IMR-90 (cell line): ENCODE data around the gene NFX1. TPM values are rescaled to one million over a fixed set of nuclear protein-coding genes. Genes with fewer than 3 reads are reported as not detected.
"Not testable (repeated sequence)": the region's sequence is repeated elsewhere in the genome, so short reads cannot be mapped to it uniquely, and the experiment has no call there.

ENCODE experiments used
- ATAC-seq: fragments of 200-7000 bp; cut with Tn5 transposase; 2 replicates; pipeline ENCODE4 v1.9.1; 2020; ENCODE audit warnings: low read depth, mild to moderate bottlenecking, moderate library complexity
- BruUV-seq: library from RNA; stranded (reverse); fragments of 400-500 nt; replicated peaks from 2 replicates; lab custom pipeline; 2021; lab: Mats Ljungman, UMichigan
- CTCF ChIA-PET: fragments of 300-600 bp; formaldehyde crosslinking; extraction: SDS; loops from one replicate; lab custom pipeline; 2021; ENCODE audit warnings: antibody characterized with exemption; lab: Yijun Ruan, JAX
- POLR2A ChIA-PET: fragments of 300-600 bp; sonication (Branson Sonifier 250); formaldehyde crosslinking; loops from one replicate; lab custom pipeline; 2022; ENCODE audit warnings: antibody characterized with exemption; ENCODE audit not compliant: unreplicated experiment; lab: Charles Lee
- DNase-seq: peaks from one replicate; pipeline ENCODE4 v3.0.0; 2013
- H2AFZ ChIP-seq: replicated peaks from 2 replicates; pipeline ENCODE3; 2013; ENCODE audit warnings: low read length, mild to moderate bottlenecking; ENCODE audit not compliant: poor library complexity
- H2AK5ac ChIP-seq: 2 replicates; pipeline ENCODE4 v1.6.1; 2013; ENCODE audit warnings: low read depth, low read length, inconsistent platforms
- H2AK9ac ChIP-seq: replicated peaks from 2 replicates; pipeline ENCODE3; 2013; ENCODE audit warnings: mild to moderate bottlenecking, low read depth, low read length, moderate library complexity; ENCODE audit not compliant: poor library complexity
- H2BK120ac ChIP-seq: 2 replicates; pipeline ENCODE4 v1.6.1; 2013; ENCODE audit warnings: low read depth, low read length, inconsistent platforms
- H2BK15ac ChIP-seq: 3 replicates; pipeline ENCODE4 v1.6.1; 2013; ENCODE audit warnings: low read depth, low read length, inconsistent platforms
- H2BK20ac ChIP-seq: 2 replicates; pipeline ENCODE4 v1.6.1; 2013; ENCODE audit warnings: low read depth, mild to moderate bottlenecking, inconsistent platforms, low read length, moderate library complexity
- H2BK5ac ChIP-seq: 2 replicates; pipeline ENCODE4 v1.6.1; 2013; ENCODE audit warnings: mild to moderate bottlenecking, low read depth, low read length, inconsistent platforms; ENCODE audit not compliant: poor library complexity, severe bottlenecking
- H3K14ac ChIP-seq: replicated peaks from 2 replicates; pipeline ENCODE4 v1.6.1; 2013; ENCODE audit warnings: low read depth, low read length, inconsistent platforms
- H3K18ac ChIP-seq: 2 replicates; pipeline ENCODE4 v1.6.1; 2013; ENCODE audit warnings: low read depth, low read length, control low read depth
- H3K23ac ChIP-seq: 2 replicates; pipeline ENCODE4 v1.6.1; 2013; ENCODE audit warnings: low read depth, low read length, inconsistent platforms
- H3K27ac ChIP-seq: 2 replicates; pipeline ENCODE4 v1.5.1; 2013; ENCODE audit warnings: mild to moderate bottlenecking, control low read depth, low read length; ENCODE audit not compliant: insufficient read depth
- H3K27me3 ChIP-seq: 2 replicates; pipeline ENCODE4 v1.6.1; 2013; ENCODE audit warnings: low read length; ENCODE audit not compliant: control insufficient read depth, insufficient read depth
- H3K36me3 ChIP-seq: 2 replicates; pipeline ENCODE4 v1.6.1; 2013; ENCODE audit warnings: low read length, mixed read lengths; ENCODE audit not compliant: control insufficient read depth, insufficient read depth
- H3K4ac ChIP-seq: 2 replicates; pipeline ENCODE4 v1.6.1; 2013; ENCODE audit warnings: low read depth, low read length, inconsistent platforms
- H3K4me1 ChIP-seq: 2 replicates; pipeline ENCODE4 v1.6.1; 2013; ENCODE audit warnings: low read length, mixed read lengths; ENCODE audit not compliant: control insufficient read depth, insufficient read depth
- H3K4me2 ChIP-seq: 2 replicates; pipeline ENCODE4 v1.6.1; 2013; ENCODE audit warnings: low read depth, mild to moderate bottlenecking, control low read depth, low read length, moderate library complexity
- H3K4me3 ChIP-seq: 2 replicates; pipeline ENCODE4 v1.5.1; 2013; ENCODE audit warnings: low read depth, mild to moderate bottlenecking, control low read depth, low read length, moderate library complexity; ENCODE audit not compliant: insufficient read depth
- H3K56ac ChIP-seq: 2 replicates; pipeline ENCODE4 v1.6.1; 2013; ENCODE audit warnings: low read length, inconsistent platforms; ENCODE audit not compliant: insufficient read depth; ENCODE audit errors: extremely low read depth
- H3K79me1 ChIP-seq, 2 experiments: 2 replicates each; pipeline ENCODE4 v1.6.1; 2013; ENCODE audit warnings: low read length in 2 of 2, inconsistent platforms in 1 of 2, low read depth in 1 of 2
- H3K9ac ChIP-seq: 2 replicates; pipeline ENCODE4 v1.6.1; 2013; ENCODE audit warnings: low read depth, low read length, control low read depth
- H3K9me1 ChIP-seq: 2 replicates; pipeline ENCODE4 v1.6.1; 2013; ENCODE audit warnings: low read length, inconsistent platforms; ENCODE audit not compliant: insufficient read depth
- H3K9me3 ChIP-seq: 2 replicates; pipeline ENCODE4 v1.6.1; 2013; ENCODE audit warnings: low read length; ENCODE audit not compliant: control insufficient read depth, insufficient read depth
- H4K20me1 ChIP-seq: 2 replicates; pipeline ENCODE4 v1.6.1; 2013; ENCODE audit warnings: low read length, inconsistent platforms; ENCODE audit not compliant: insufficient read depth
- H4K5ac ChIP-seq: 2 replicates; pipeline ENCODE4 v1.6.1; 2013; ENCODE audit warnings: mild to moderate bottlenecking, low read depth, low read length, control low read depth
- H4K8ac ChIP-seq, 2 experiments: 2 replicates each; pipeline ENCODE4 v1.6.1; 2013; ENCODE audit warnings: low read depth in 2 of 2, low read length in 2 of 2, control low read depth in 1 of 2, inconsistent platforms in 1 of 2
- H4K91ac ChIP-seq: 2 replicates; pipeline ENCODE4 v1.6.1; 2013; ENCODE audit warnings: low read depth, low read length, inconsistent platforms; ENCODE audit not compliant: insufficient read depth
- BHLHE40 ChIP-seq: fragments of 150-350 bp; IDR thresholded peaks from 2 replicates; pipeline ENCODE4 v1.6.1; 2016; ENCODE audit warnings: mild to moderate bottlenecking, low read depth, low read length
- MAZ ChIP-seq: IDR thresholded peaks from 2 replicates; pipeline ENCODE4 v1.6.1; 2012; ENCODE audit warnings: low read depth, mild to moderate bottlenecking, low read length, improper control_type of control experiment, moderate library complexity, borderline replicate concordance
- SMC3 ChIP-seq: fragments of 150-350 bp; IDR thresholded peaks from 2 replicates; pipeline ENCODE4 v1.6.1; 2016; ENCODE audit warnings: low read depth, mild to moderate bottlenecking, antibody characterized with exemption, low read length, moderate library complexity
- WGBS, 2 experiments: methylation state at CpG; one replicate each; pipeline versions ENCODE4 v1.1.5 to v1.1.7; 2013; ENCODE audit warnings: missing lambda C conversion rate in 2 of 2; ENCODE audit not compliant: insufficient read length in 1 of 2; ENCODE audit errors: extremely low coverage in 2 of 2; 5-methylcytosine and 5-hydroxymethylcytosine counted together
- dilution Hi-C: fragments of 300-500 bp; cut with HindIII; formaldehyde crosslinking; loops from one replicate; pipeline ENCODE4 v1.14.3; 2018; ENCODE audit warnings: low sequenced_read_pairs; ENCODE audit not compliant: unreplicated experiment
- in situ Hi-C: fragments of 300-500 bp; cut with MboI; formaldehyde crosslinking; loops from 3 replicates; pipeline ENCODE4 v1.14.3; 2019; ENCODE audit warnings: low sequenced_read_pairs, inconsistent platforms, mixed read lengths
- intact Hi-C: fragments of 100-400 bp; cut with micrococcal nuclease; formaldehyde crosslinking; loops from 2 replicates; pipeline ENCODE4 v1.10.0; 2022
- polyA plus RNA-seq, 3 experiments: library from polyadenylated mRNA; depleted of rRNA; stranded (reverse); fragments of >200 nt; gene quantifications; 2 replicates each; pipeline ENCODE4 v1.2.3, GENCODE V29; 2012; ENCODE audit warnings: low replicate concordance in 1 of 3
- total RNA-seq: library from RNA; depleted of rRNA; stranded (reverse); fragments of >200 nt; gene quantifications from 2 replicates; pipeline ENCODE4 v1.2.3, GENCODE V29; 2012

The NFX1 gene
- total and polyA plus RNA-seq, 2 of the 4 experiments (the other 2 are of a cell fraction) = 27.0 to 36.0 TPM

DNA sequence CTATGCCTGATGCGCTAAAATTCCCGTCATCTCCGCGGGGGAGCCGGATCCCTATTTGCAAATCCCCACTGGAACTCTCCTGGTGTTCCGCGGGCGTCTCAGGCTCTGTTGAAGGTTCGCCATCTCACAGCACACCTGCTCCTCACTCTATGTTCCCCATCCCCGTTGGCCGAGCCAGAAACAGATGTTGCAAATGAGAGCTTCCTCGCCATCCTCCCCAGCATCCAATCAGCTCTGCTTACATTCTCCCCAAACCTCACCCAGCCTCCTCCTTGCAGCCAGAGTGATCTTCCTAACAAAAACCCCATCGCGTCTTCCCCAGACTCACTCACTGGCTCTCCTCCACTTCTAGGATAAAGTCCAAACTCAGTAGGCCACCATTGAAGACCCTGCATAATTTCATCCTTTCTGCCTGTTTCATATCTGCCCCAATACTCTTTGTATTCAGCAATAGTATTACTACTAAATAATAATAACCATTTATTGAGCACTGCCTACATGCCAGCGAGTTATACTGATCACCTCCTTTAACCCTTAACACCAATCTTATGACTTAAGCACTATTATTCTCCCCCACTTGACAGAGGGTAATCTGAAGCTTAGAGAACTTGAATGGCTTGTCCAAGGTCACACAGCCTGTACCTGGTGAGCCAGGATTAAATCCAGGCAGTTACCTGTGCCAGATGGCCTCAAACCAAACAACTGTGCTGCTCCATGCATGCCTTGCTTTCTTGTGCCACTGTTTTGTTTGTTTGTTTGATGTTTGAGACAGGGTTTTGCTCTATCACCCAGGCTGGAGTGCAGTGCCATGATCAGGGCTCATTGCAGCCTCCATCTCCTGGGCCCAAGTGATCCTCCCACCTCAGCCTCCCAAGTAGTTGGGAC is 98.0 kb downstream of the NFX1 start (continued):
- TF ChIP-seq SMC3 = no peak

DNA sequence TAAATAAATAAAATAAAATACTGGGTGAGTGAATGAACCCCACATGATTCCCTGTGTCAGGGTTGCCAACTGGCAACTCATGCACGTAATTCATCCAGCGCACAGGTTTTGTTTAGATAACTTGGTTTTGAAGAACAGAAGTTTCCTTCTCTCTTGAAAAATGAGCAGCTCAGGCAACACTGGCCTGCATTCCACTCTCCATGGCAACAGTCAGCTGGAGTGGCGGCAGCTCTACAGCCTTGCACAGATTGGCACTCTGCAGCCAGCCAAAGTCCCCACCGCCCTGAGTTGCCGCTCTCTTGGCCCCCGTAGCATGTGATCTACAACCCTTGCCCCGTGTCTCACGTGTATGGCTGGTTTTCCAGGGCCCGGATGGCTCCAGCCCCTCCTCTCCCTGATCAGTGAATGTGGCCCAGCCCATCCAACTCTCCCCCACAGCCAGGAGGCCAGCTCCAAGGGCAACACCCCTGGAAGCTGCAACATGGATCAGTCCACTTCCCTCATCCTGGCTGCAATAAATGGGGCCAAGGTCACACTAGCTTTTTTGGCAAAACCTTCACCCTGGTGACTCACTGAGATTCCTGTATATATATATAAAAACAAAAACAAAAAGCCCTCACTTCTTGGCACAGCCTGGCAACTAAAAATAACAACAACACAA is 100.9 kb downstream of the NFX1 start:
- H3K27me3 ChIP-seq, H3K56ac ChIP-seq, H2AK9ac ChIP-seq, H3K4me2 ChIP-seq, POLR2A ChIA-PET, dilution Hi-C loops, H3K18ac ChIP-seq, H3K14ac ChIP-seq, H3K9ac ChIP-seq, H3K9me1 ChIP-seq, H4K91ac ChIP-seq, H3K4ac ChIP-seq, H2BK120ac ChIP-seq, H2BK5ac ChIP-seq, H2BK15ac ChIP-seq, H3K36me3 ChIP-seq, H2BK20ac ChIP-seq, H3K4me3 ChIP-seq, H3K79me1 ChIP-seq, H3K23ac ChIP-seq, H4K20me1 ChIP-seq, H3K9me3 ChIP-seq, in situ Hi-C loops, H2AK5ac ChIP-seq, H4K8ac ChIP-seq, H2AFZ ChIP-seq, H4K5ac ChIP-seq, BruUV-seq, intact Hi-C loops: not testable (repeated sequence)
- Histone ChIP-seq H3K27ac (peak overlapping the region; percentile 43; the same call in 1 of the 2 replicates), H3K4me1 (peaks cover 12% of the 10 kb centered on the region)
- CTCF ChIA-PET = interaction anchor here (0.7 to 1.1 kb wide), 2 partner anchors 62 to 72 kb away, joined by 3 read pairs; no protein-coding TSS in a partner anchor
- DNase-seq = peak; percentile 89
- WGBS, 2 experiments = no CpG with 5 or more reads among the region's 9 CpGs
- TF ChIP-seq BHLHE40 = peak; percentile 56
- TF ChIP-seq MAZ = peak; percentile 16; the same call in 1 of the 2 replicates
- ATAC-seq = peak; percentile 67

DNA sequence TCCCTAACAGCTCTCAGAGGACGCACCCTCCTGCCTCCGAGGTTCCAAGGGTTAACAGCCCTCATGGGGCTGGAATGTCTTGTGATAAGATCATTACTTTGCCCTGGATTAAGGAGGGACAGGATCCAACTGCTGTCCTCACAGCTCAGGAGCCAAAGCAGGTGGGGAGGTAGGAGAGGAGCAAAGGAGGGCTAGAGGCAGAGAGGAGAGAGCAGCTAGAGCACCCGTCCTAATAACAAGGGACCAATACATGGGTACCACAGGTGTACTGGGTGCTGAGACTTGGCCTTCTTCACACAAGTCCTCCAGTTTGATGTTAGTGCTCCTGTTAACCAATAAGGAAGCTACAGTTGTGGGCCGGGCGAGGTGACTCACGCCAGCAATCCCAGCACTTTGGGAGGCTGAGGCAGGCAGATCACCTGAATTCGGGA is 102.3 kb downstream of the NFX1 start:
- DNase-seq, H2AK9ac ChIP-seq, BruUV-seq, H3K27ac ChIP-seq, H3K56ac ChIP-seq, H4K20me1 ChIP-seq, H2BK20ac ChIP-seq, H2BK5ac ChIP-seq, H3K9ac ChIP-seq, ATAC-seq, H2BK120ac ChIP-seq, CTCF ChIA-PET, H4K91ac ChIP-seq, H3K27me3 ChIP-seq, H3K9me3 ChIP-seq, H4K8ac ChIP-seq, H3K4me2 ChIP-seq, dilution Hi-C loops, H2BK15ac ChIP-seq, H2AFZ ChIP-seq, H3K23ac ChIP-seq, H3K36me3 ChIP-seq, H3K4me3 ChIP-seq, H3K9me1 ChIP-seq, H3K18ac ChIP-seq, H3K14ac ChIP-seq, intact Hi-C loops, H3K79me1 ChIP-seq, H4K5ac ChIP-seq, in situ Hi-C loops: not testable (repeated sequence)
- Histone ChIP-seq H3K4me1 (peaks cover 12% of the 10 kb centered on the region), H2AK5ac (peak overlapping the region; percentile 15; the same call in 1 of the 2 replicates), H3K4ac (0 out of 2 replicates have a peak overlapping the region, but pooled peaks have one; percentile 19)
- 80% methylated on average over 2 of the region's 7 CpGs; no CpG with 5 or more reads in 1 of the 2 experiments for WGBS, 2 experiments
- POLR2A ChIA-PET = interaction anchor here (0.6 kb wide), 1 partner anchor 10 kb away, joined by 3 read pairs; no protein-coding TSS in a partner anchor
